ENCODE measurements around the gene RDM1. TPM values are rescaled to one million over a fixed set of nuclear protein-coding genes. Genes with fewer than 3 reads are reported as not detected.

Gene RDM1
- total RNA-seq, 1 experiment from 2014 or later: 12.9 TPM

DNA sequence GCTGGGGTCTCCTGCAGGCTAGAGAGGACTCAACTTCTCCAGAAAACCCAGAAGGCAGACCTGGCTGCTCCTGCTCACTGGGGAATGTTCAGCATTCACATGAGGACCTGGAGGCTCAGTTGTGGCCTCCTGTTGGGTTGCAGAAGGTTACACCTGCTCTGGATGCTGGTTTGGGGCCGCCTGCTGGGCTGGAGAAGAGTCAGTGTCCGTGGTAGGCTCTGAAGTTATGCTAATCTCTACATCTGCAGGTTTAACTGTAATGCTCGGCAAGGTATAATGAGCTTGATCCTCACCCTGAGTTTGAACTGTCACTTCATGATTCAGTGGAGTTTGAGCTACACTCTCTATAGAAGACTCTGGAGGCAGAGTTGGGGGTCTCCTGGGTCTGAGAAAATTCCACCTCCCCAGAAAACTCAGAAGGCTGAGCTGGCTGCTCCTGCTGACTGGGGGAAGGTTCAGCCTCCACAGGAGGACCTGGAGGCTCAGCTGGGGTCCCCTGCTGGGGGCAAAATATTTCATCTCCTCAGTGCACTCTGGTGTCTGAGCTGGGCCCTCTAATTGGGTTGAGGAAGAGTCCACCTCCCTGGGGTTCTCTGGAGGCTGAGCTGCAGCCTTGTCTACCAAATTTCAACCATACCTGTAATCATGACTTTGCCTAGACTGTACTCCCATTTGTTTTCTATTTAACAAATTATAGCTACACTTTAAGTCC lies 23.5 kb downstream of the RDM1 start:
- ChIA-PET CTCF (interaction anchor here (1.0 kb wide), 1 partner anchor 60 kb away, joined by 3 read pairs; no protein-coding TSS in a partner anchor), POLR2A (no interaction called here)
- H3K4me1 ChIP-seq: peaks cover 32% of the 10 kb centered on the region
- Mint-ChIP-seq H3K27ac (ENCODE audit: unreplicated experiment) (no peak overlapping the region), H3K9me3 (ENCODE audit: unreplicated experiment) (no peaks in the 10 kb centered on the region), H3K36me3 (ENCODE audit: insufficient read depth, unreplicated experiment) (no peaks in the 10 kb centered on the region), H3K4me3 (ENCODE audit: unreplicated experiment) (no peak overlapping the region), H3K4me1 (ENCODE audit: low read depth, unreplicated experiment) (peaks cover 9% of the 10 kb centered on the region), H3K27me3 (ENCODE audit: insufficient read depth, unreplicated experiment) (no peaks in the 10 kb centered on the region)
- DNase-seq: no peak
- no peak overlapping the region for H3K4me3 ChIP-seq (ENCODE audit: low read depth, low read length)
- intact Hi-C loops (cut with micrococcal nuclease; ENCODE audit: unreplicated experiment): no loop called here
- BruUV-seq (replicated peaks): no TSS peak
- no peaks in the 10 kb centered on the region for H3K36me3 ChIP-seq (ENCODE audit: control insufficient read depth, insufficient read depth, low read length)
- no peaks in the 10 kb centered on the region for H3K27me3 ChIP-seq (replicated peaks; ENCODE audit: control insufficient read depth, insufficient read depth, low read length)
- TF ChIP-seq, protein P1, sequence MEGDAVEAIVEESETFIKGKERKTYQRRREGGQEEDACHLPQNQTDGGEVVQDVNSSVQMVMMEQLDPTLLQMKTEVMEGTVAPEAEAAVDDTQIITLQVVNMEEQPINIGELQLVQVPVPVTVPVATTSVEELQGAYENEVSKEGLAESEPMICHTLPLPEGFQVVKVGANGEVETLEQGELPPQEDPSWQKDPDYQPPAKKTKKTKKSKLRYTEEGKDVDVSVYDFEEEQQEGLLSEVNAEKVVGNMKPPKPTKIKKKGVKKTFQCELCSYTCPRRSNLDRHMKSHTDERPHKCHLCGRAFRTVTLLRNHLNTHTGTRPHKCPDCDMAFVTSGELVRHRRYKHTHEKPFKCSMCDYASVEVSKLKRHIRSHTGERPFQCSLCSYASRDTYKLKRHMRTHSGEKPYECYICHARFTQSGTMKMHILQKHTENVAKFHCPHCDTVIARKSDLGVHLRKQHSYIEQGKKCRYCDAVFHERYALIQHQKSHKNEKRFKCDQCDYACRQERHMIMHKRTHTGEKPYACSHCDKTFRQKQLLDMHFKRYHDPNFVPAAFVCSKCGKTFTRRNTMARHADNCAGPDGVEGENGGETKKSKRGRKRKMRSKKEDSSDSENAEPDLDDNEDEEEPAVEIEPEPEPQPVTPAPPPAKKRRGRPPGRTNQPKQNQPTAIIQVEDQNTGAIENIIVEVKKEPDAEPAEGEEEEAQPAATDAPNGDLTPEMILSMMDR (IDR thresholded peaks at IDR 0.05; ENCODE audit: insufficient read depth in 1 of 2, low read depth in 1 of 2, low read length in 1 of 2, severe bottlenecking in 1 of 2, unreplicated experiment in 1 of 2): no peak
- no peaks in the 10 kb centered on the region for H3K9me3 ChIP-seq

DNA sequence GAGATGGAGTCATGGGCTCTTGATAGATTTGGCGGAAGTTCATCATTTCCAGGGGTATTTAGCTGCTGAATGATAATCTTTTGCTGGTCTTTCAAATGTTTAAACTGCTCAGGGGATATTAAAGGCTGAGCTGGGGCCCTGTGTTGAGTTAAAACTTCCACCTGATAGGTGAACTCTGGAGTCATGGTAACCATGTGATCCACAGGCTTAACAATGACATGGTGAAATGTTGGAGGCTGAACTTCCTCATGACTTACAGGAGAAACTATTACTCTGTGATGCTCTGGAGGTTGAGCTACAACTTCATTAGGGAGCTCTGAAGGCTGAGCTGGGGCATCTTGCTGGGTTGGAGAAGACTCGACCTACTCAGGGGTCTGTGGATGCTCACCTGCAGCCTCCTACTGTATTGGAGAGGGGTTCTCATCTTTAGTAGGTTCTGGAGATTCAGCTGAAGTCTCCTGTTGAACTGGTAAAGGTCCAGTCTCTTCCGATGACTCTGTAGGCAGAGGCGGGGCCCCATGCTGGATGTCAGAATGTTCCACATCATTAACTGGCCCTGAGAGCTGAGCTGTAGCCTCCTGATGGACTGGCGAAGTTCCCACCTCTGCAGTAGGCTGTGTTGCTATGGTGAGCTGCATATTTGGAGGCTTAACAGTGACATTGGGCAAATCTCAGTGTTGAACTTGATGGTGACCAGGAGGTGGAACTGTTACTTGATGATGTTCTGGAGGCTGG lies 24.2 kb downstream of the RDM1 start:
- Mint-ChIP-seq H3K4me3 (ENCODE audit: unreplicated experiment) (no peak overlapping the region), H3K4me1 (ENCODE audit: low read depth, unreplicated experiment) (peaks cover 11% of the 10 kb centered on the region), H3K27me3 (ENCODE audit: insufficient read depth, unreplicated experiment) (no peaks in the 10 kb centered on the region), H3K9me3 (ENCODE audit: unreplicated experiment) (no peaks in the 10 kb centered on the region), H3K36me3 (ENCODE audit: insufficient read depth, unreplicated experiment) (no peaks in the 10 kb centered on the region), H3K27ac (ENCODE audit: unreplicated experiment) (no peak overlapping the region)
- CTCF ChIA-PET: interaction anchor here (1.0 kb wide), 1 partner anchor 60 kb away, joined by 3 read pairs; no protein-coding TSS in a partner anchor
- POLR2A ChIA-PET: no interaction called here
- DNase-seq: no peak
- H3K36me3 ChIP-seq (ENCODE audit: control insufficient read depth, insufficient read depth, low read length): no peaks in the 10 kb centered on the region
- no TSS peak for BruUV-seq (replicated peaks)
- H3K27me3 ChIP-seq (replicated peaks; ENCODE audit: control insufficient read depth, insufficient read depth, low read length): no peaks in the 10 kb centered on the region
- H3K9me3 ChIP-seq: no peaks in the 10 kb centered on the region
- TF ChIP-seq, protein P1 (IDR thresholded peaks at IDR 0.05; ENCODE audit: insufficient read depth in 1 of 2, low read depth in 1 of 2, low read length in 1 of 2, severe bottlenecking in 1 of 2, unreplicated experiment in 1 of 2): no peak
- H3K4me1 ChIP-seq: peaks cover 32% of the 10 kb centered on the region
- intact Hi-C loops (cut with micrococcal nuclease; ENCODE audit: unreplicated experiment): no loop called here
- H3K4me3 ChIP-seq (ENCODE audit: low read depth, low read length): no peak overlapping the region

DNA sequence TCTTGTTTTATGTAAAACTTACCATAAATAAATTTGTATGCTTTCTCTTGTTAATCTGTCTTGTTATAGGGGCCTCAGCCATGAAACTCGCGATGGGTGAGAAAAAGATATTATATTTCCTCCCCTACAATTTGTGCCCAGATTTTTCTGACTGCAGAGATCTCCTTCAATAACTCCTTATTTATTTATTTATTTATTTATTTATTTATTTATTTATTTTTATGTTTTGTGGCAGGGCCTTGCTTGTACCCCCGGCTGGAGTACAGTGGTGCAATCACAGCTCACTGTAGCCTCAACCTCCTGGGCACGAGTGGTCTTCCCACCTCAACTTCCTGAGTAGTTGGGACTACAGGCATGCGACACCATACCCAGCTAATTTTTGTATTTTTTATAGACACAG lies 27.1 kb downstream of the RDM1 start:
- Mint-ChIP-seq H3K27ac (ENCODE audit: unreplicated experiment) (peak overlapping the region; percentile 48), H3K36me3 (ENCODE audit: insufficient read depth, unreplicated experiment) (no peaks in the 10 kb centered on the region), H3K9me3 (ENCODE audit: unreplicated experiment) (no peaks in the 10 kb centered on the region), H3K4me3 (ENCODE audit: unreplicated experiment) (no peak overlapping the region), H3K27me3 (ENCODE audit: insufficient read depth, unreplicated experiment) (no peaks in the 10 kb centered on the region), H3K4me1 (ENCODE audit: low read depth, unreplicated experiment) (peaks cover 28% of the 10 kb centered on the region)
- DNase-seq: no peak
- CTCF ChIA-PET: no interaction called here
- H3K9me3 ChIP-seq: no peaks in the 10 kb centered on the region
- TF ChIP-seq, protein P1 (IDR thresholded peaks at IDR 0.05; ENCODE audit: insufficient read depth in 1 of 2, low read depth in 1 of 2, low read length in 1 of 2, severe bottlenecking in 1 of 2, unreplicated experiment in 1 of 2): no peak
- no peaks in the 10 kb centered on the region for H3K27me3 ChIP-seq (replicated peaks; ENCODE audit: control insufficient read depth, insufficient read depth, low read length)
- no peak overlapping the region for H3K4me3 ChIP-seq (ENCODE audit: low read depth, low read length)
- H3K36me3 ChIP-seq (ENCODE audit: control insufficient read depth, insufficient read depth, low read length): no peaks in the 10 kb centered on the region
- POLR2A ChIA-PET: no interaction called here
- intact Hi-C loops (cut with micrococcal nuclease; ENCODE audit: unreplicated experiment): no loop called here
- peaks cover 39% of the 10 kb centered on the region for H3K4me1 ChIP-seq
- BruUV-seq (replicated peaks): no TSS peak
